CD14-positive monocyte (primary cell): ENCODE measurements around the gene LAMB4. TPM values are rescaled to one million over a fixed set of nuclear protein-coding genes. Genes with fewer than 3 reads are reported as not detected.

Source experiments
- DNase-seq, 3 donors: peaks; one replicate each; pipeline ENCODE4 v3.0.0-alpha.2; 2011 to 2022
- H2AFZ ChIP-seq: 2 replicates; pipeline ENCODE4 v1.6.0; 2012; ENCODE audit warnings: mild to moderate bottlenecking, low read depth, low read length, inconsistent platforms; ENCODE audit not compliant: insufficient read depth, poor library complexity, severe bottlenecking
- H3K27ac ChIP-seq, 2 donors: 1 replicate in 1 of 2; 2 replicates in 1 of 2; pipeline ENCODE4 v1.5.1; 2012 to 2013; ENCODE audit warnings: low read length in 2 of 2, control low read depth in 1 of 2, inconsistent platforms in 1 of 2, low read depth in 1 of 2, mild to moderate bottlenecking in 1 of 2
- H3K27me3 ChIP-seq, 2 donors: one replicate each; pipeline versions ENCODE4 v1.6.0 to v1.6.1; 2011 to 2013; ENCODE audit warnings: low read length in 2 of 2; ENCODE audit not compliant: control insufficient read depth in 2 of 2, insufficient read depth in 2 of 2
- H3K36me3 ChIP-seq, 2 donors: replicated peaks in 1 of 2; 1 replicate in 1 of 2; 2 replicates in 1 of 2; pipeline versions ENCODE4 v1.5.1 to v1.6.1; 2012 to 2013; ENCODE audit warnings: low read length in 2 of 2, control low read depth in 1 of 2, inconsistent platforms in 1 of 2, mild to moderate bottlenecking in 1 of 2; ENCODE audit not compliant: insufficient read depth in 2 of 2, control insufficient read depth in 1 of 2
- H3K4me1 ChIP-seq, 2 donors: 1 replicate in 1 of 2; 2 replicates in 1 of 2; pipeline versions ENCODE4 v1.5.1 to v1.6.1; 2012 to 2013; ENCODE audit warnings: low read length in 2 of 2, control low read depth in 1 of 2, inconsistent platforms in 1 of 2, mild to moderate bottlenecking in 1 of 2, moderate library complexity in 1 of 2; ENCODE audit not compliant: insufficient read depth in 2 of 2, control insufficient read depth in 1 of 2
- H3K4me2 ChIP-seq: replicated peaks from 2 replicates; pipeline ENCODE3; 2012; ENCODE audit warnings: low read length, moderate library complexity, mild to moderate bottlenecking; ENCODE audit not compliant: poor library complexity, severe bottlenecking; ENCODE audit errors: extremely low read depth
- H3K4me3 ChIP-seq, 3 experiments: fragments of 200-600 bp in 1 of 3; sonication (generic) in 1 of 3; replicated peaks in 1 of 3; 1 replicate in 2 of 3; 2 replicates in 1 of 3; pipeline ENCODE4 v1.5.1; 2011 to 2013; ENCODE audit warnings: low read length in 3 of 3, mild to moderate bottlenecking in 3 of 3, control low read depth in 2 of 3, low read depth in 2 of 3, inconsistent platforms in 1 of 3, moderate library complexity in 1 of 3
- H3K79me2 ChIP-seq: 2 replicates; pipeline ENCODE4 v1.6.0; 2012; ENCODE audit warnings: mild to moderate bottlenecking, control low read depth, inconsistent platforms, low read length, moderate library complexity; ENCODE audit not compliant: insufficient read depth
- H3K9ac ChIP-seq: 2 replicates; pipeline ENCODE4 v1.6.0; 2017; ENCODE audit warnings: low read length, mild to moderate bottlenecking; ENCODE audit not compliant: insufficient read depth, poor library complexity, severe bottlenecking
- H3K9me3 ChIP-seq, 2 donors: replicated peaks in 1 of 2; 1 replicate in 1 of 2; 2 replicates in 1 of 2; pipeline versions ENCODE4 v1.5.1 to v1.6.1; 2012 to 2013; ENCODE audit warnings: low read length in 2 of 2, control low read depth in 1 of 2; ENCODE audit not compliant: control insufficient read depth in 1 of 2, insufficient read depth in 1 of 2
- H4K20me1 ChIP-seq: 2 replicates; pipeline ENCODE4 v1.6.0; 2012; ENCODE audit warnings: mild to moderate bottlenecking, low read length, control low read depth, moderate library complexity; ENCODE audit not compliant: insufficient read depth
- H3K27ac Mint-ChIP-seq, 7 donors: one replicate each; pipeline ENCODE4 v1.8.0; 2020; ENCODE audit warnings: mild to moderate bottlenecking in 7 of 7, mixed read lengths in 7 of 7, moderate library complexity in 6 of 7, inconsistent platforms in 2 of 7
- H3K27me3 Mint-ChIP-seq, 3 donors: one replicate each; pipeline ENCODE4 v1.8.0; 2021 to 2022; ENCODE audit warnings: low read depth in 3 of 3, mild to moderate bottlenecking in 3 of 3, mixed read lengths in 3 of 3, moderate library complexity in 3 of 3, inconsistent platforms in 1 of 3
- H3K36me3 Mint-ChIP-seq, 2 donors: one replicate each; pipeline ENCODE4 v1.8.0; 2020; ENCODE audit warnings: mixed read lengths in 2 of 2, inconsistent platforms in 1 of 2, mild to moderate bottlenecking in 1 of 2
- H3K4me1 Mint-ChIP-seq: one replicate; pipeline ENCODE4 v1.8.0; 2020; ENCODE audit warnings: mild to moderate bottlenecking, mixed read lengths
- H3K4me3 Mint-ChIP-seq, 2 donors: one replicate each; pipeline ENCODE4 v1.8.0; 2020; ENCODE audit warnings: mild to moderate bottlenecking in 2 of 2, mixed read lengths in 2 of 2, moderate library complexity in 1 of 2
- H3K9me3 Mint-ChIP-seq, 7 donors: one replicate each; pipeline ENCODE4 v1.8.0; 2020 to 2022; ENCODE audit warnings: mixed read lengths in 7 of 7, mild to moderate bottlenecking in 6 of 7, moderate library complexity in 6 of 7, inconsistent platforms in 2 of 7
- WGBS: methylation state at CpG from one replicate; pipeline ENCODE4 v1.1.5; 2013; ENCODE audit warnings: missing lambda C conversion rate; ENCODE audit not compliant: insufficient coverage; 5-methylcytosine and 5-hydroxymethylcytosine counted together
- intact Hi-C, 2 donors: fragments of 100-400 bp; cut with micrococcal nuclease; formaldehyde crosslinking; loops; one replicate each; pipeline versions ENCODE4 v1.15.0 to v1.15.1; 2023
- polyA plus RNA-seq, 3 donors: library from polyadenylated mRNA; depleted of rRNA in 1 of 3; unstranded in 2 of 3; stranded (reverse) in 1 of 3; fragments of 300-500 nt in 2 of 3; fragments of >200 nt in 1 of 3; fragmentation: Illumina TruSeq in 2 of 3; gene quantifications; 1 replicate in 2 of 3; 2 replicates in 1 of 3; pipeline ENCODE4 v1.2.3, GENCODE V29; 2012 to 2021
- TF ChIP-seq, protein P1 (sequence below): fragments of 200-600 bp; IDR thresholded peaks from one replicate; pipeline ENCODE4 v1.8.0; 2022; ENCODE audit warnings: antibody characterized with exemption, mild to moderate bottlenecking

LAMB4 gene
- polyA plus RNA-seq, 3 donors, result not detected

GRCh38 chr7:108086962-108087361 lies 43.2 kb downstream of the LAMB4 start:
- Histone ChIP-seq H3K79me2 (no peaks in the 10 kb centered on the region), H3K4me3 (no peak overlapping the region), H3K9ac (no peak overlapping the region), H3K36me3 (no peaks in the 10 kb centered on the region), H2AFZ (no peak overlapping the region), H4K20me1 (no peaks in the 10 kb centered on the region), H3K27ac (no peak overlapping the region), H3K4me2 (no peak overlapping the region), H3K9me3 (no peaks in the 10 kb centered on the region), H3K4me1 (no peaks in the 10 kb centered on the region), H3K27me3 (no peaks in the 10 kb centered on the region)
- Mint-ChIP-seq H3K4me3 (no peak overlapping the region), H3K4me1 (peaks cover 3% of the 10 kb centered on the region), H3K27ac (no peak overlapping the region), H3K9me3 (peaks cover 0 to 4% (median 2%) of the 10 kb centered on the region in 7 donors), H3K36me3 (no peaks in the 10 kb centered on the region), H3K27me3 (peaks cover 0 to 3% (median 0%) of the 10 kb centered on the region in 3 donors)
- no peak for DNase-seq
- WGBS, result 60% methylated on average over 1 of the region's 2 CpGs
- TF ChIP-seq, protein P1, sequence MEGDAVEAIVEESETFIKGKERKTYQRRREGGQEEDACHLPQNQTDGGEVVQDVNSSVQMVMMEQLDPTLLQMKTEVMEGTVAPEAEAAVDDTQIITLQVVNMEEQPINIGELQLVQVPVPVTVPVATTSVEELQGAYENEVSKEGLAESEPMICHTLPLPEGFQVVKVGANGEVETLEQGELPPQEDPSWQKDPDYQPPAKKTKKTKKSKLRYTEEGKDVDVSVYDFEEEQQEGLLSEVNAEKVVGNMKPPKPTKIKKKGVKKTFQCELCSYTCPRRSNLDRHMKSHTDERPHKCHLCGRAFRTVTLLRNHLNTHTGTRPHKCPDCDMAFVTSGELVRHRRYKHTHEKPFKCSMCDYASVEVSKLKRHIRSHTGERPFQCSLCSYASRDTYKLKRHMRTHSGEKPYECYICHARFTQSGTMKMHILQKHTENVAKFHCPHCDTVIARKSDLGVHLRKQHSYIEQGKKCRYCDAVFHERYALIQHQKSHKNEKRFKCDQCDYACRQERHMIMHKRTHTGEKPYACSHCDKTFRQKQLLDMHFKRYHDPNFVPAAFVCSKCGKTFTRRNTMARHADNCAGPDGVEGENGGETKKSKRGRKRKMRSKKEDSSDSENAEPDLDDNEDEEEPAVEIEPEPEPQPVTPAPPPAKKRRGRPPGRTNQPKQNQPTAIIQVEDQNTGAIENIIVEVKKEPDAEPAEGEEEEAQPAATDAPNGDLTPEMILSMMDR, result no peak
- intact Hi-C loops, result no loop called here

DNA sequence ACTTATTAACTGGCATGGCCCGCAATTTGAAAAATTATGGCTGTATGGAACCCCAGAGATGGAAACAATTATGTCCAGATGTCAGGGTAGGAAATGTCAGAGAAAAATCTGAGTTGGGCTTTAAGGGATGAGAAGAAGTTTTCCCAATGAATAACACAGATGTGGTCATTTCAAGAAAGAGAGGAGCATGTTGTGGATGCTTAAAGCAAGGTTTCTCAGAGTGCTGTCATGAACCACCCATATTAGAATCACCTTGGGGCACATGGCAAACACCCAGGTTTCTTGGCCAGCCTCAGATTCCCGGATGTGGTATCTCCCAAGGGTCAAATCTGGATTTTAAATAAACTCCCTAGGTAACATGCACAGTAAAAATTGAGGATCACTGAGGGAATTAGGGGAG lies 43.6 kb downstream of the LAMB4 start:
- no peaks in the 10 kb centered on the region for H4K20me1 ChIP-seq
- no peaks in the 10 kb centered on the region for H3K4me1 ChIP-seq
- H3K27me3 Mint-ChIP-seq, result peaks cover 0 to 4% (median 0%) of the 10 kb centered on the region in 3 donors
- TF ChIP-seq, protein P1, result no peak
- no peak overlapping the region for H2AFZ ChIP-seq
- H3K27ac Mint-ChIP-seq, result no peak overlapping the region
- no peaks in the 10 kb centered on the region for H3K36me3 ChIP-seq
- no peaks in the 10 kb centered on the region for H3K27me3 ChIP-seq
- no peak overlapping the region for H3K4me3 ChIP-seq
- no peak overlapping the region for H3K4me3 Mint-ChIP-seq
- no peak overlapping the region for H3K9ac ChIP-seq
- H3K9me3 Mint-ChIP-seq, result peaks cover under 1 to 7% (median 3%) of the 10 kb centered on the region in 7 donors
- no CpG with 5 or more reads among the region's 2 CpGs for WGBS
- DNase-seq, result no peak
- H3K79me2 ChIP-seq, result no peaks in the 10 kb centered on the region
- peaks cover 3% of the 10 kb centered on the region for H3K4me1 Mint-ChIP-seq
- intact Hi-C loops, result no loop called here
- H3K4me2 ChIP-seq, result no peak overlapping the region
- no peaks in the 10 kb centered on the region for H3K9me3 ChIP-seq
- no peaks in the 10 kb centered on the region for H3K36me3 Mint-ChIP-seq
- H3K27ac ChIP-seq, result no peak overlapping the region
